ENCODE data around the gene DBN1.

The DBN1 gene

DNA sequence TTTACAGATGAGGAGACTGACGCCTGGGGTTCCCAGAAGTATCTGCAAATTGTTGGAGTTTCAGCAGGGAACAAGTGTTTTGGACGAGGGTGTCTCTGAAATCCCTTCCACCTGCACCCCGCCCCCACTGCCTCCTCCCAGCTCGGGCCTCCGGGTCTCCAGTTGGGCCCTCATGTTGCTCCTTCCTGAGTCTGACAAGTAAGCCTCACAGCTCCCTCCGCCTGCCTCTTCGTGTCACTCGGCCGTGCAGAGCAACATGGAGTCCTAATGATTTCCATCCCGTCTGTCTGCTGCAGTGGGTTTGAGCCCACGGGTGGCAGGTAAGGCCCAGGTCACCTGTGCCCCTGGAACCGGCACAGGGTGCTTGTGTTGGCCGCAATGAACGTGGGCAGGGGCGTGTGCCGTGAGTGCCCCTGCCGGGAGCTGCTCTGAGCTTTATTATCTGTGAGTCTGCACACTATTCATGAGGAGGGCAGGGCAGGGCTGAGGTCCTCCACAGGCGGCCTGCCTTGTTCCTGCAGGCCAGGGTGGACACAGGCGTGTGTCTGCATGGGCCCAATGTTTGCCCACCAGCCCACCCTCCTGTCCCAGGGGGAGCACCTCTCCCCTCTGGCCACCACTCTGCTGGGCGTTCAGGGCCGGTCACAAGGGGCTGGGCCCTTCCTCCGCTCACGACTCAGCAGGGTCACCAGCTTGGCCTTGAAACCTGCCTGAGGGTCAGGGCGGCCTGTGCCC lies 30.1 kb upstream of the DBN1 start:
- Histone ChIP-seq H3K23ac (ENCODE audit: low read length) (no peak overlapping the region), H3K79me1 (ENCODE audit: low read length) (no peaks in the 10 kb centered on the region), H4K12ac (ENCODE audit: low read depth, low read length) (no peak overlapping the region), H2BK5ac (ENCODE audit: low read depth, low read length, poor library complexity) (no peak overlapping the region), H3K27ac (ENCODE audit: low read depth, low read length) (no peak overlapping the region), H4K8ac (ENCODE audit: low read depth, low read length) (no peak overlapping the region), H3K4me1 (ENCODE audit: control insufficient read depth in 1 of 2, insufficient read depth in 2 of 2, low read length in 2 of 2) (peaks cover 2% of the 10 kb centered on the region in 2 experiments), H3K27me3 (ENCODE audit: insufficient read depth, low read length) (no peaks in the 10 kb centered on the region), H3K36me3 (ENCODE audit: control insufficient read depth in 1 of 2, insufficient read depth in 2 of 2, low read length in 2 of 2) (peaks cover 11 to 17% of the 10 kb centered on the region in 2 experiments), H2BK120ac (ENCODE audit: insufficient read depth, low read length, poor library complexity) (no peak overlapping the region), H3K4me3 (ENCODE audit: low read depth, low read length) (no peak overlapping the region), H3K4ac (ENCODE audit: low read depth, low read length) (no peak overlapping the region), H3K9me3 (ENCODE audit: insufficient read depth, low read depth, low read length) (no peaks in the 10 kb centered on the region), H3K79me2 (ENCODE audit: control insufficient read depth, insufficient read depth, low read length, poor library complexity) (no peaks in the 10 kb centered on the region), H2AFZ (ENCODE audit: insufficient read depth, low read length, poor library complexity) (no peak overlapping the region), H3K9ac (ENCODE audit: low read length) (no peak overlapping the region), H2BK12ac (ENCODE audit: low read length) (no peak overlapping the region), H3K18ac (ENCODE audit: low read length) (no peak overlapping the region), H4K91ac (ENCODE audit: low read depth, low read length) (no peak overlapping the region), H3K4me2 (ENCODE audit: low read length) (no peak overlapping the region), H2AK5ac (ENCODE audit: low read length) (no peak overlapping the region), H3K14ac (ENCODE audit: low read length) (no peak overlapping the region)
- no peak for DNase-seq
- WGBS (ENCODE audit: extremely low coverage, insufficient coverage, insufficient read length), result no CpG with 5 or more reads among the region's 24 CpGs

DNA sequence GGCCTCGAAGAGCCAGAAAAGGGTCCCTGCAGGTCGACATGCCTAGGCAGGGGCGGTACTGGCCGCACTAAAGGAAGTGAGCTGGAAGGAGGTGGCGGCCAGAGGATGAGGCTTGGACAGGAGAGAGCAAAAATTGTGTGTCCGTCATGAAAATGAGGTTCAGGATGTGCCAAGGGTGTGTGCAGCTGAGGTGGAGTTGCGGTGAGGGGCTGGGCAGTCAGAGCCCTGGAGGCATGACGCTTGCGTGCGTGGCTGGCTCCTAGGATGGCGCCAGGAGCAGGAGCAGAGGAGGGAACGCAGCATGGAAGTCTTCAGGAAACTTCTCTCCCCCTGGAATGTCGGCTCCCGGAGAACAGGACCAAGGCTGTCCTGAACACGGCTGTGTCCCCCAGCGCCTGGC lies 29.5 kb upstream of the DBN1 start:
- H2BK5ac ChIP-seq (ENCODE audit: low read depth, low read length, poor library complexity), result no peak overlapping the region
- H3K9me3 ChIP-seq (ENCODE audit: insufficient read depth, low read depth, low read length), result no peaks in the 10 kb centered on the region
- H3K9ac ChIP-seq (ENCODE audit: low read length), result no peak overlapping the region
- H2BK12ac ChIP-seq (ENCODE audit: low read length), result no peak overlapping the region
- no peak overlapping the region for H3K14ac ChIP-seq (ENCODE audit: low read length)
- WGBS (ENCODE audit: extremely low coverage, insufficient coverage, insufficient read length), result no CpG with 5 or more reads among the region's 16 CpGs
- no peak overlapping the region for H4K91ac ChIP-seq (ENCODE audit: low read depth, low read length)
- H3K18ac ChIP-seq (ENCODE audit: low read length), result no peak overlapping the region
- H3K27me3 ChIP-seq (ENCODE audit: insufficient read depth, low read length), result no peaks in the 10 kb centered on the region
- H2AFZ ChIP-seq (ENCODE audit: insufficient read depth, low read length, poor library complexity), result no peak overlapping the region
- DNase-seq, result no peak
- H3K4ac ChIP-seq (ENCODE audit: low read depth, low read length), result no peak overlapping the region
- H2BK120ac ChIP-seq (ENCODE audit: insufficient read depth, low read length, poor library complexity), result no peak overlapping the region
- no peak overlapping the region for H3K23ac ChIP-seq (ENCODE audit: low read length)
- H3K4me2 ChIP-seq (ENCODE audit: low read length), result no peak overlapping the region
- peaks cover 4% of the 10 kb centered on the region for H3K79me1 ChIP-seq (ENCODE audit: low read length)
- H3K4me3 ChIP-seq (ENCODE audit: low read depth, low read length), result no peak overlapping the region
- peaks cover 8 to 9% of the 10 kb centered on the region in 2 experiments for H3K4me1 ChIP-seq (ENCODE audit: control insufficient read depth in 1 of 2, insufficient read depth in 2 of 2, low read length in 2 of 2)
- no peak overlapping the region for H3K27ac ChIP-seq (ENCODE audit: low read depth, low read length)
- peaks cover 4% of the 10 kb centered on the region for H3K79me2 ChIP-seq (ENCODE audit: control insufficient read depth, insufficient read depth, low read length, poor library complexity)
- H2AK5ac ChIP-seq (ENCODE audit: low read length), result no peak overlapping the region
- no peak overlapping the region for H4K12ac ChIP-seq (ENCODE audit: low read depth, low read length)
- no peak overlapping the region for H4K8ac ChIP-seq (ENCODE audit: low read depth, low read length)
- H3K36me3 ChIP-seq (ENCODE audit: control insufficient read depth in 1 of 2, insufficient read depth in 2 of 2, low read length in 2 of 2), result peaks cover 11 to 15% of the 10 kb centered on the region in 2 experiments

DNA sequence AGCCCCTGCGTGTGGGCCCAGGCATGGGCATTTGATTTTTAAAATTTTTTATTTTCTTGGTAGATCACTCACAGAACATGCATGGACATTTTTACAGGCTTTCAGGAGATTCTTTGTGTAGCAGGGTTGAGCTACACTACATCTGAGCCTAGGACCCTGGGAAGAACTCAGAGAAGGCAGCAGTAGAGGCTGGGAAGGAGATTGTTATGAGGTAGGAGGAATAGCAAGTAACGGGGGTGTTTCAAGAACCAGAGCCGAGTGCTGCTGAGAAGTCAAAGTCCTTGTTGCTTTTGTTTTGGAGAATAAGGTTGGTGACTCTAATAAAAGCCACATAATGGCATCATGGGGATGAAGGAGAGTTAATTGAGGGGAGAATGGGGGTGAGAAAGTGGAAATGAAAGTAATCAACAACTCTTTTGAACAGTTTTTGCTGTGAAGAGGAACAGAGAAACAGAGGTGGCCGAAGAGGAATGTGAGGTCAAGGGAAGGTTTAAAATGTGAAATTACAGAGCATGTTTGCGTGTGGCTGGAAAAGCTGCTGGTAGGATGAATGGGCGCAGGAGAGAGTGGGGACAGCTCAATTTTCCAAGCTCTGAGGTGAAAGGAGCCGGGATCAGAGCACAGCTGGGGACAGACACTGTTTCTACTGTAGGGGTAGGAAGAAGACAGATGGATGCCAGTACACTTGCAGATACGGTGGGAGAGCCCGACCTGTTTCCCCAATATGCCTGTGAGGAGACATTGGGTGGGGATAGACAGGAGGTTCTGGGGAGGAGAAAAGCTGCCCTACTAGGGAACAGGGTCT lies 28.6 kb upstream of the DBN1 start:
- Histone ChIP-seq H3K18ac (ENCODE audit: low read length) (no peak overlapping the region), H3K4me1 (ENCODE audit: control insufficient read depth in 1 of 2, insufficient read depth in 2 of 2, low read length in 2 of 2) (peaks cover 8 to 10% of the 10 kb centered on the region in 2 experiments), H2BK12ac (ENCODE audit: low read length) (no peak overlapping the region), H3K4me3 (ENCODE audit: low read depth, low read length) (no peak overlapping the region), H2BK120ac (ENCODE audit: insufficient read depth, low read length, poor library complexity) (no peak overlapping the region), H3K23ac (ENCODE audit: low read length) (no peak overlapping the region), H3K79me2 (ENCODE audit: control insufficient read depth, insufficient read depth, low read length, poor library complexity) (peaks cover 5% of the 10 kb centered on the region), H2AK5ac (ENCODE audit: low read length) (no peak overlapping the region), H4K12ac (ENCODE audit: low read depth, low read length) (no peak overlapping the region), H3K9ac (ENCODE audit: low read length) (no peak overlapping the region), H3K9me3 (ENCODE audit: insufficient read depth, low read depth, low read length) (no peaks in the 10 kb centered on the region), H3K4ac (ENCODE audit: low read depth, low read length) (no peak overlapping the region), H3K27ac (ENCODE audit: low read depth, low read length) (no peak overlapping the region), H3K4me2 (ENCODE audit: low read length) (no peak overlapping the region), H3K27me3 (ENCODE audit: insufficient read depth, low read length) (no peaks in the 10 kb centered on the region), H2AFZ (ENCODE audit: insufficient read depth, low read length, poor library complexity) (no peak overlapping the region), H3K14ac (ENCODE audit: low read length) (no peak overlapping the region), H4K8ac (ENCODE audit: low read depth, low read length) (no peak overlapping the region), H2BK5ac (ENCODE audit: low read depth, low read length, poor library complexity) (no peak overlapping the region), H3K79me1 (ENCODE audit: low read length) (peaks cover 9% of the 10 kb centered on the region), H4K91ac (ENCODE audit: low read depth, low read length) (no peak overlapping the region), H3K36me3 (ENCODE audit: control insufficient read depth in 1 of 2, insufficient read depth in 2 of 2, low read length in 2 of 2) (peaks cover 11 to 12% of the 10 kb centered on the region in 2 experiments)
- no peak for DNase-seq
- WGBS (ENCODE audit: extremely low coverage, insufficient coverage, insufficient read length), result no CpG with 5 or more reads among the region's 9 CpGs

DNA sequence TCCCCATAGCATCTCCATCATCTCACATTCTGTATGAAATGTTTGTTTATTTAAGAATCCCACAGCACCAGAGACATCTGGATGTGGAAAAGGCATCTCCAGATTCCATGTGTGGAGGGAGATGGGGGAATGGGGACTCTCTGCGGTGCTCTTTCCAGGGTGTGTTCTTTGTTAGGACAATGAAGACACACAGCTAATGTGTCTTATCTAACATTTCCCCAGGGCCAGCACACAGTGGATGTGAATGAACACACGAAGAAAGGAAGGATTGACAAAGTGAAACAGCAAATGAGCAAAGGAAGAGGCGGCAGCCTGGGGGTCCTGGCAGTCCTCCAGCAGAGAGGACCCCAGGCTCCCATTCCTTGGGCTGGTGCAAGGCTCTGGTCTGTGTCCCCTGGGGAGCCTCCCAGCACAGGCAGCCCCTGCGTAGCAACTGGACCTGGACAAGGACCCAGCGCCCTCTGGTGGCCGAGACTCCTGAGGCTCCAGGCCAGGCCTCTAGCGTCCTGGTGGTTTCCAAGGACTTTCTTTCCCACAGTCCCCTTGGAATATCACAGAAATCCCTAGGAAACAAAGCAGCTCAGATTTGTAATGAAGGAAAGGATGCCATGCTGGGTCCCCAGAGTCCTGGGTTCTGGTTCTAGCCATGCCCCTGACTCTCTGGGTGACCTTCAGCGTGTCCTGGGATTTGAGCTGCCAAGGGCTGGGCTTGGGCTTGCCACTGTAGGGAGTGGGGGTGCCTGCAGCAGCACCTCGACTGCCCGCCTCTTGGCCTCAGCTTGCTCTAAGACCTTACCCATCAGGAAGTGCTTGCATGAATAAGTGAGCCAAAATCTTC lies 27.5 kb upstream of the DBN1 start:
- H3K4me3 ChIP-seq (ENCODE audit: low read depth, low read length), result no peak overlapping the region
- no peak overlapping the region for H4K91ac ChIP-seq (ENCODE audit: low read depth, low read length)
- peaks cover 13 to 16% of the 10 kb centered on the region in 2 experiments for H3K36me3 ChIP-seq (ENCODE audit: control insufficient read depth in 1 of 2, insufficient read depth in 2 of 2, low read length in 2 of 2)
- no peak overlapping the region for H4K12ac ChIP-seq (ENCODE audit: low read depth, low read length)
- no peak overlapping the region for H2BK12ac ChIP-seq (ENCODE audit: low read length)
- peaks cover 19% of the 10 kb centered on the region for H3K79me1 ChIP-seq (ENCODE audit: low read length)
- no CpG with 5 or more reads among the region's 10 CpGs for WGBS (ENCODE audit: extremely low coverage, insufficient coverage, insufficient read length)
- no peak overlapping the region for H3K18ac ChIP-seq (ENCODE audit: low read length)
- no peak overlapping the region for H3K4me2 ChIP-seq (ENCODE audit: low read length)
- no peak overlapping the region for H3K14ac ChIP-seq (ENCODE audit: low read length)
- peaks cover 12 to 16% of the 10 kb centered on the region in 2 experiments for H3K4me1 ChIP-seq (ENCODE audit: control insufficient read depth in 1 of 2, insufficient read depth in 2 of 2, low read length in 2 of 2)
- H2AFZ ChIP-seq (ENCODE audit: insufficient read depth, low read length, poor library complexity), result no peak overlapping the region
- no peak overlapping the region for H2AK5ac ChIP-seq (ENCODE audit: low read length)
- peaks cover 13% of the 10 kb centered on the region for H3K79me2 ChIP-seq (ENCODE audit: control insufficient read depth, insufficient read depth, low read length, poor library complexity)
- H3K27ac ChIP-seq (ENCODE audit: low read depth, low read length), result no peak overlapping the region
- DNase-seq, result peak; percentile 82 to 93
- no peak overlapping the region for H3K9ac ChIP-seq (ENCODE audit: low read length)
- H3K4ac ChIP-seq (ENCODE audit: low read depth, low read length), result no peak overlapping the region
- H4K8ac ChIP-seq (ENCODE audit: low read depth, low read length), result no peak overlapping the region
- H3K23ac ChIP-seq (ENCODE audit: low read length), result no peak overlapping the region
- H3K9me3 ChIP-seq (ENCODE audit: insufficient read depth, low read depth, low read length), result no peaks in the 10 kb centered on the region
- H2BK120ac ChIP-seq (ENCODE audit: insufficient read depth, low read length, poor library complexity), result no peak overlapping the region
- H3K27me3 ChIP-seq (ENCODE audit: insufficient read depth, low read length), result no peaks in the 10 kb centered on the region
- no peak overlapping the region for H2BK5ac ChIP-seq (ENCODE audit: low read depth, low read length, poor library complexity)
